Medulla oblongata (tissue), 1 donor: ENCODE data around the gene STAT3.
"Not testable (repeated sequence)": the region's sequence is repeated elsewhere in the genome, so short reads cannot be mapped to it uniquely, and the experiment has no call there.

Experiments used
- DNase-seq: peaks from one replicate; pipeline ENCODE4 v3.0.0-alpha.2; 2015; ENCODE audit errors: extremely low spot score

STAT3 gene

GRCh38 chr17:42299361-42299760 is 88.9 kb downstream of the STAT3 start:
- DNase-seq, result not testable (repeated sequence)

DNA sequence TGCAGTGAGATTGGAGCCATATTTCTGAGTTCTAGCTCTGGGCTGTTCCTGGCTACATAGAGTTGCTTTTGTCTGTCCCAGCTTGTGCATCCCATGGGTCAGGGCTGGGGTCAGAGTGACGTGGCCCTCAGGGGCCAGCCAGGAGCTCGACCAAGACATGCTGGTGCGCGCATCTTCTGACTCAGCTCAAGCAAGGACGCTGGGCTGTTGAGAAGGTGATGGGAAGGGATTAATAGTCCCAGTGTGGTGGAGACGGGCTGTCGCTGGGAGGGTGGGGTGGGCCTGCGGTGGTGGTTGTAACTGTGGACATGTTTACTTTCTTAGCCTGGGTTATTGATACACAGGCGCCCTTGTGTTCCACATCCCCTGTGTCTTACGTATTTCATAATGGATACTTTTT is 90.5 kb downstream of the STAT3 start:
- not testable (repeated sequence) for DNase-seq

DNA sequence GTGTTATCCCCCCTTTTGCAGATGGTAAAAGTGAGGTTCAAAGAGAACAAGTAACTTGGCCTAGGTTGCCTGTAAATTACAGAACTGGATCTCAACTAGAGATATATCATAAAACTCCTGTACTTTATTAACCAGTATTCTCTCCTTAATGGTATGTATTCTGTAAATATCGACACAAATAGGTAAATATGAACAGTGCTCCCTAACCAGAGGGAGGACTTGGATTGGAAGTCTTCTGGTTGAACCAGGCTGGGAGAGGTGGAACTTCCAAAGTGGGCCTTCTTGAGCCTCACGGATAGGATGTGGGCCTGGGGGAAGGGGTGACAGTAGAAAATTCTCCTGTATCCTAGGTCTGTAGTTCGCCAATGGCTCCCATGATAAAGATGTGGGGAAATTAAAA is 92.2 kb downstream of the STAT3 start:
- DNase-seq, result no peak

GRCh38 chr17:42294469-42295398 is 93.5 kb downstream of the STAT3 start:
- DNase-seq, result no peak

GRCh38 chr17:42291129-42291528 is 97.1 kb downstream of the STAT3 start:
- DNase-seq, result no peak

DNA sequence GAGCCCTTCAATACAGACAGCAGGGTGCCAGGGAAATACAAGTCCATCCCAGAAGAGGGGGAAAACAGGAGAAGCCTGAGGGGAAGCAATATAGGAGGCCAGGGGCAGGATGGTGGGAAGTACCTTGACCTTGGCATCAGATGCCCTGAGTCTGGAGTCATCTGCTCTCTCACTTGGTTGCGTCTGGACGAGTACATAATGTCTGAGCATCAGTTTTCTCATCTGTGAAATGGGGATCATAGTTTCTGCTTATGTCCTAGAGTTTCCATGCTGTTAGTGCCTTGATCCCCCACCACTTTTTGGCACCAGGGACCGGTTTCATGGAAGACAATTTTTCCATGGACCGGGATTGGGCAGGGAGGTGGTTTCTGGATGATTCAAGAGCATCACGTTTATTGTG is 97.7 kb downstream of the STAT3 start:
- no peak for DNase-seq

- DNase-seq, result peak; percentile 35
Observed at GRCh38 chr17:42289611-42290181, 98.5 kb downstream of the STAT3 start.

- no peak for DNase-seq
Observed at GRCh38 chr17:42288803-42289610, 99.2 kb downstream of the STAT3 start.

DNA sequence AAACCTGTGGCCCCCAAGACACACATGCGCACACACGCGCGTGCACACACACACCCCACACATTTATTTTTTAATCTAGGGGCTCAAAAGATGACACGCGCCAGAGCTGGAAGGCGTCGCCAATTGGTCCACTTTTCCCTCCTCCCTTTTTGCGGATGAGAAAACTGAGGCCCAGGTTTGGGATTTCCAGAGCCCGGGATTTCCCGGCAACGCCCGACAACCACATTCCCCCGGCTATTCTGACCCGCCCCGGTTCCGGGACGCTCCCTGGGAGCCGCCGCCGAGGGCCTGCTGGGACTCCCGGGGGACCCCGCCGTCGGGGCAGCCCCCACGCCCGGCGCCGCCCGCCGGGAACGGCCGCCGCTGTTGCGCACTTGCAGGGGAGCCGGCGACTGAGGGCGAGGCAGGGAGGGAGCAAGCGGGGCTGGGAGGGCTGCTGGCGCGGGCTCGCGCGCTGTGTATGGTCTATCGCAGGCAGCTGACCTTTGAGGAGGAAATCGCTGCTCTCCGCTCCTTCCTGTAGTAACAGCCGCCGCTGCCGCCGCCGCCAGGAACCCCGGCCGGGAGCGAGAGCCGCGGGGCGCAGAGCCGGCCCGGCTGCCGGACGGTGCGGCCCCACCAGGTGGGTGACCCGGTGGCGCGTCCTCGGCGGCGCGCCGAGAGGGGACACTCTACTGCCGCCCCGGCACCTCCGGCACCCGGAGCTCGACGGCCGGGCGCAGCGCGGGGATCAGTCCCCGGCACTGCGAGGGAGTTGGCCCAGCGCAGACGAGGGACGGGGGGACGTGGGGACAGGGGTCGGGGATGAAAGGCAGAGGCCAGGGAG is 100.1 kb downstream of the STAT3 start, which contains the start of gene STAT5A:
Gene STAT5A, plus strand, starts transcription at position 522 of the 826 bp plus-strand sequence. CDS start 914 bp downstream, outside the sequence.
- DNase-seq, result peak; percentile 83

GRCh38 chr17:42287305-42287976 is 100.8 kb downstream of the STAT3 start:
- DNase-seq, result peak; percentile 82

GRCh38 chr17:42286411-42287221 is 101.6 kb downstream of the STAT3 start:
- DNase-seq, result peak; percentile 54

DNA sequence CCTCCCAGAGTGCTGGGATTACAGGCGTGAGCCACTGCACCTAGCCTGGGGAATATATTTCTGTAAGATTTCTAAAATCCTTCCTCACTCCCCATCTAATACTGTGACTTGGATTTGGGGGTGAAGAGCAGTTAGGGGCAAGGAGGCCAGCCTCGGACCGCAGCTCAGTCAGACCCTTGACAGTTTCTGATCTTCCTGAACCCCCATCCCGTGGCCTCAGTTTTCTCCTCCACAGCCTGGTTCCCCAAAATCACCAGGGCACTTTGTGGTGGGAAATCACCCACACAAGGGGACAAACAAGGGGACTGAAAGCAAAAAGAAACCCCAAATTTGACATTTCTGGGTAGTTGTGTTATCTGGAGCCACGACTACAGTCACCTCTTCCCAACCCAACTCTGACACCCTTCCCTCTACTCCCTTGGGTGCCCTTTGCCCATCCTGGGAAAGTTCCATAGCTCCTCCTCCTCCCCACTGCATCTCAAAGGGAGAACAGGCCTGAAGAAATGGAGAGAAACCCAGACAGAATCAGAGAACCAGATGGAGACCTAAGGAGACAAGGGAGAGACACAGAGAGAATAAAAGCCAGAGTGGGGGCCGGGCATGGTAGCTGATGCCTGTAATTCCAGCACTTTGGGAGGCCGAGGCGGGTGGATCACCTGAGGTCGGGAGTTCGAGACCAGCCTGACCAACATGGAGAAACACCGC is 102.7 kb downstream of the STAT3 start:
- DNase-seq, result no peak

- DNase-seq, result no peak
Observed at GRCh38 chr17:42284566-42284965, 103.7 kb downstream of the STAT3 start.

DNA sequence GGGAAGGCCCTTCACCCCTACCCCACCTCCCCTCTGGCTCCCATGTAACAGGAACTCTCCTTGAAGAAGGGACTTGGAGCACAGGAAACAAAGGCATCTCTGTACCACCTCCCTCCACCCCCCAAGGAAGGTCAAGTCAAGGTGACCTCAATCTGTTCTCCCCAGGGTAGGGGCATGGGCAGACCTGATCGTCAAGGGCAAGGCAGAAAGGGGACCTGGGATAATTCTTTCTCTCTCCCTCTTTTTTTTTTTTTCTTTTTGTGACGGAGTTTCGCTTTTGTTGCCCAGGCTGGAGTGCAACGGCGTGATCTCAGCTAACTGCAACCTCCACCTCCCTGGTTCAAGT is 104.2 kb downstream of the STAT3 start:
- no peak for DNase-seq

- no peak for DNase-seq
Observed at GRCh38 chr17:42283241-42284023, 104.8 kb downstream of the STAT3 start.

DNA sequence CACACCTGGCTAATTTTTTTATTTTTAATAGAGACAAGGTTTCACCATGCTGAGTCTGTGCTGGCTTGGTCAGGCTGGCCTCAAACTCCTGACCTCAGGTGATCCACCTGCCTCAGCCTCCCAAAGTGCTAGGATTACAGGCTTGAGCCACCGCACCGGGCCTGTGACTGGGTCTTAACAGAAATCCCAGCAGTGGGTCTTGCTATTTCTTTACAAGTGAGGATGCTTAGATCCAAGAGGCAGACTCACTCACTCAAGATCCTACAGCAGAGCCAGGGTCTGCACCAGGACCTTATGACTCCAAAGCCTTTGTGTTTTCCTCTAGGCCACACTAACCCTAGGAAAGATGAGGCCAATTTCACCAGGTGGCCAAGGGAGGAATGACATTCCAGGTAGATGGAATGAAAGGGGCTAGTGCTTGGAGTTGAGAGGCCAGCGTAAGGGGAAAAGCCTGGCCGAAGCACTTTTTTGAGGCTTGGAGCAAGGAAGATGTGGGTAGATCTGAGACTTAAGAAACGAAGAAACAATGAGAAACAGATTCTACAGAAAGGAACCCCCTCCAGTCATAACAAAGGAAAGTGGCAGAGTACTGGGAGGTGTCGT is 105.7 kb downstream of the STAT3 start:
- DNase-seq, result no peak

DNA sequence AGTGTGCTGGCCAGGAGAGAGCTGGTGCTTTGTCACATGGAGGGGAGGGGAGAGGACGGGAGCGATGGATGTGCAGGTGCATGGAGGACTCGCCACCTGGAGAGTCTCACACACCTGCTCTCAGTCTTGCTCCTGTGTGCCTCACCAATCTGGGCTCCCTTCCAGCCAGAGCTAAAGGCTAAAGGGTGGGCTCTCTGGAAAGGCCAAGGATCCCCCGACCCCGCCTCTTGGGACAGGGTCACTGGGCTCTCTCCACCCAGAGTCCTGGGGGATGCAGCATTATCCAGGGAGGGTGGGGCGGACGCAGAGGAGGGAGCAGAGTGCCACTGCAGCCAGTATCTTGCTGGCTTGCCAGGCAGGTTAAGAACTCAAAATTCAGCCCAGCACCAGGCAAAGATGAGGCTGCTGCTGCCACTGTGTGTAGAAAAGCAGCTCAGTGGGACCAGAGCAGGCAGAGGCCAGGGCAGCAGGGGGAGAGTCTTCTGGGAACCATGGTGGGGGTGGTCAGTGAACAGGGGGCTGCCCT is 106.6 kb downstream of the STAT3 start:
- no peak for DNase-seq
